Daoy (cell line): ENCODE measurements around the gene CORO7. TPM values are rescaled to one million over a fixed set of nuclear protein-coding genes. Genes with fewer than 3 reads are reported as not detected.

ENCODE experiments used
- DNase-seq: peaks from one replicate; pipeline ENCODE4 v3.0.0-alpha.2; 2015; ENCODE audit warnings: low read depth
- total RNA-seq: library from RNA; depleted of rRNA; stranded (reverse); fragments of >200 nt; shearing (Covaris generic); gene quantifications from 2 replicates; pipeline ENCODE4 v1.2.3, GENCODE V29; 2014

CORO7 gene
- total RNA-seq, 1 experiment from 2014 or later = 7.0 TPM

- no peak for DNase-seq
These were observed 31.9 kb downstream of the CORO7 start for GRCh38 chr16:4384509-4384942.

- DNase-seq = no peak
These were observed 32.6 kb downstream of the CORO7 start for GRCh38 chr16:4383591-4384444.

- no peak for DNase-seq
These were observed 33.5 kb downstream of the CORO7 start for GRCh38 chr16:4382795-4383357.

- no peak for DNase-seq
These were observed 34.2 kb downstream of the CORO7 start for GRCh38 chr16:4381935-4382794.

DNA sequence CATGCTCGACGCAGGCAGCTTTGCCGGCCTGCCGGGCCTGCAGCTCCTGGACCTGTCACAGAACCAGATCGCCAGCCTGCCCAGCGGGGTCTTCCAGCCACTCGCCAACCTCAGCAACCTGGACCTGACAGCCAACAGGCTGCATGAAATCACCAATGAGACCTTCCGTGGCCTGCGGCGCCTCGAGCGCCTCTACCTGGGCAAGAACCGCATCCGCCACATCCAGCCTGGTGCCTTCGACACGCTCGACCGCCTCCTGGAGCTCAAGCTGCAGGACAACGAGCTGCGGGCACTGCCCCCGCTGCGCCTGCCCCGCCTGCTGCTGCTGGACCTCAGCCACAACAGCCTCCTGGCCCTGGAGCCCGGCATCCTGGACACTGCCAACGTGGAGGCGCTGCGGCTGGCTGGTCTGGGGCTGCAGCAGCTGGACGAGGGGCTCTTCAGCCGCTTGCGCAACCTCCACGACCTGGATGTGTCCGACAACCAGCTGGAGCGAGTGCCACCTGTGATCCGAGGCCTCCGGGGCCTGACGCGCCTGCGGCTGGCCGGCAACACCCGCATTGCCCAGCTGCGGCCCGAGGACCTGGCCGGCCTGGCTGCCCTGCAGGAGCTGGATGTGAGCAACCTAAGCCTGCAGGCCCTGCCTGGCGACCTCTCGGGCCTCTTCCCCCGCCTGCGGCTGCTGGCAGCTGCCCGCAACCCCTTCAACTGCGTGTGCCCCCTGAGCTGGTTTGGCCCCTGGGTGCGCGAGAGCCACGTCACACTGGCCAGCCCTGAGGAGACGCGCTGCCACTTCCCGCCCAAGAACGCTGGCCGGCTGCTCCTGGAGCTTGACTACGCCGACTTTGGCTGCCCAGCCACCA, 35.1 kb downstream of the CORO7 start:
- DNase-seq = no peak

DNA sequence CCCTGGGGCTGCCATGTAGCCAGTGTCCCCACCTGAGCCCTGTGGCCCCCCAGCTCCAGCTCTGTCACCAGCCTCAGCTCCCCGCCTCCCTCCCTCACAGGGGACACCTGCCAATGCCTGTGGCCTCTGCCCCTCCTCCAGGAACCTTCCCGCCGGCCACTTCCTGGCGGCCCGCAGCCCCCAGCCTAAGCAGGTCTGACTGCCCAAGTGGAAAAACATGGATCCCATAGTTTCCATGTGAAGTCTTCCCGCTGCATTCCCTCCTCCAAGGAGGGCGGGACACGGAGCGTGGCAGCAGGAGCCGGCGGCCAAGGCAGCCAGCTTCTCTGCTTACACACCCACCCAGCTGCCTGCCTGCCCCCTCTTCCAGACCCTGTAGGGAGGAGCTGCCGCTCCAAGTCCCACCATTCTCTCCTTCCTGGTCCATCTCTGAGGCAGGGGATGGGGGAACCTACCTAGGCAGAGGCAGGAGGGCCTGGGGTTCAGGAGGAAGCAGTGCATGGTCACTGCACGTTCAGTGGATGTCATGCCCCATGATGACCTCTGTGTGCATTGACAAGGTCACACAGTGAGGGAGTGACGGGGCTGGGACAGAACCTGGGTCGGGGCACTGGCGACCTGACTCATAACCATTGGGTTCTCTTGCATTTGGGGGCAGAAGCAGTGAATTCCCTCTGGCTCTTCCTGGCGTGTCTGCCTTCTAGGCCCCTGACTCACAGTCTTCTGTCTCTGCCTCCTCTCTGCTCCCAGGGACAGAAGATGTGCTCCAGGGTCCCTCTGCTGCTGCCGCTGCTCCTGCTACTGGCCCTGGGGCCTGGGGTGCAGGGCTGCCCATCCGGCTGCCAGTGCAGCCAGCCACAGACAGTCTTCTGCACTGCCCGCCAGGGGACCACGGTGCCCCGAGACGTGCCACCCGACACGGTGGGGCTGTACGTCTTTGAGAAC, 36.0 kb downstream of the CORO7 start:
- no peak for DNase-seq

GRCh38 chr16:4378999-4379690, 37.3 kb downstream of the CORO7 start:
- no peak for DNase-seq

DNA sequence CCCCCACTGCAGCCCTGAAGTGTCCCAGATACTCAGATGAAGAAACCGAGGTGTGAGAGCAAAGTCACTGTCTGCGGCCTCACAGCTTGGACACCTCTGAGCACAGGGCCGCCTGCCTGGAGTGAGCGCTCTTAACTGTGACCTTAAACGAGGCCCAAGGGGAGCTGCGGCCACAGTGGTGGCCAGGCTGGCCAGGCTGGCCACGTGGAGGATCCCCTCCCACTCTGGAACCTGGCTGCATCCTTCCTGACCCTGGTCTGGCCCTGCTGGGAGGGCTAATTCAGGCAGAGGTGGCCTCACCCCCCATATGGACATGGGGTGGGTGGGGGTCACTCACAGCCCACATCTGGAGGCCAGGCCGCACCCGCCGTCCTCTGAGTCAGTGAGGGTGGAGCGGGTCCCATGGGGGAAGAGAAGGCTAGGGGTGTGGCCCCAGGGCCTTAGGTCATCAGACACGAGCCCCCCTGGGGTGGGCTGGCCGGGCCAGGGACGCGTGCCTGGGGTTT, 38.2 kb downstream of the CORO7 start:
- peak; percentile 50 for DNase-seq

DNA sequence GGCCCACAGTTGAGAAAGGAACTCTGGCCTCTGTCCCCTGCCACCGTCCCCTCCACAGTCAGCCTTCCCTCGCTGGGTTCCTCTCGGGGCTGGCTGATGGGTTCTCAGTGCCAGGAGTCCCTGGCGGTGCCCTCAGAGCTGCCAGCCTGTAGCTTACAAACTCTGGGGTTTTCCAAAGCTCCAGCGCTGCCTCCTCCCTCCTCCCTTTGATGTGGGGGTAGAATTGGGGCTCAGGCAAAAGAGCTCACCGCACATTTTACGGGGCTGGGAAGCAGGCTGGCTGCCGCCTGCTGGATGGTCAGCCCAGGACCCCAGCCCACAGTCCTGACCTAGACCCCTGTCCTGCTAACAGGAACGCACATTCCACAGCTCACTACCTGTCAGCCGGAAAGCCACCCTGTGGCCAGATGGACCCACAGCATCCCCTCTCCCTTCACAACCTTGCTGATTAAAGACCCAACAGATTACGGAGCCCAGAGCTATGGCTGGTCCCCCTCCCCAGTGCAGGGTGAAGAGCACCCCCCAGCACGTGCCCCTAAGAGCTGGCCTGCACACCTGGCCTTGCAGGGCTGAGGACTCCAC, 38.7 kb downstream of the CORO7 start:
- no peak for DNase-seq

GRCh38 chr16:4376893-4377572, 39.4 kb downstream of the CORO7 start:
- peak; percentile 45 for DNase-seq

- DNase-seq = peak; percentile 71
These were observed 40.1 kb downstream of the CORO7 start for GRCh38 chr16:4376126-4376892.

DNA sequence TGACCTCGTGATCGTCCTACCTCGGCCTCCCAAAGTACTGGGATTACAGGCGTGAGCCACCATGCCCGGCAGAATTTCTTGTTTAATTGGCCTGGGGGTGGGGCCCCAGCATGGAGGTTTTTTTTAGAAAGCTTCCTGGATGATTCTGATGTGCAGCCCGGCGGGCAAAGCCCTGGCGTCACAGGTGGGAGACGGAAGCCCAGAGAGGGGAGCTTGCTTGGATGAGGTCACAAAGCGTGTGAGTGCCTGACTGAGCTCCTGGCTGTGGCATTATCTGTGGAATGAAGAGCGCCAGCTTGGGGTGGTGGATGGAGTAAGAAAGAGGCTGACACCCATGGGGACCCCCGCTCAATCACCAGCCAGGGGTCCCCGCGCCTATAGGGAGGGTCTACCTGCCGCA, 40.7 kb downstream of the CORO7 start:
- peak; percentile 41 for DNase-seq

GRCh38 chr16:4373909-4374742, 42.3 kb downstream of the CORO7 start:
- DNase-seq = peak; percentile 79

GRCh38 chr16:4373356-4373908, 43.0 kb downstream of the CORO7 start:
- peak; percentile 61 for DNase-seq

GRCh38 chr16:4372578-4373355, 43.6 kb downstream of the CORO7 start:
- DNase-seq = peak; percentile 51
